ENCODE results near the gene ZNF555. TPM values are rescaled to one million over a fixed set of nuclear protein-coding genes. Genes with fewer than 3 reads are reported as not detected.
A peak's percentile ranks its signal among the peaks of the same experiment; 100 is the strongest.

The ZNF555 gene
- total and polyA plus RNA-seq, 9 of the 15 experiments (the other 6 are each of a cell fraction or from before 2014, with no cell fraction given), result 2.0 to 6.7 (median 5.4) TPM

GRCh38 chr19:2819540-2820111 is 21.6 kb upstream of the ZNF555 start, which contains the start of gene ZNF554 (continued):
- peak; percentile 94 for TF ChIP-seq ZBTB2 (IDR thresholded peaks at IDR 0.05)
- no peak for TF ChIP-seq KAT8 (IDR thresholded peaks at IDR 0.05; ENCODE audit: low read depth)
- no peak for TF ChIP-seq SMARCE1 (IDR thresholded peaks at IDR 0.05)
- TF ChIP-seq FOSL1 (tag; conservative IDR thresholded peaks at IDR 0.05), result peak; percentile 54
- TF ChIP-seq, protein P1, sequence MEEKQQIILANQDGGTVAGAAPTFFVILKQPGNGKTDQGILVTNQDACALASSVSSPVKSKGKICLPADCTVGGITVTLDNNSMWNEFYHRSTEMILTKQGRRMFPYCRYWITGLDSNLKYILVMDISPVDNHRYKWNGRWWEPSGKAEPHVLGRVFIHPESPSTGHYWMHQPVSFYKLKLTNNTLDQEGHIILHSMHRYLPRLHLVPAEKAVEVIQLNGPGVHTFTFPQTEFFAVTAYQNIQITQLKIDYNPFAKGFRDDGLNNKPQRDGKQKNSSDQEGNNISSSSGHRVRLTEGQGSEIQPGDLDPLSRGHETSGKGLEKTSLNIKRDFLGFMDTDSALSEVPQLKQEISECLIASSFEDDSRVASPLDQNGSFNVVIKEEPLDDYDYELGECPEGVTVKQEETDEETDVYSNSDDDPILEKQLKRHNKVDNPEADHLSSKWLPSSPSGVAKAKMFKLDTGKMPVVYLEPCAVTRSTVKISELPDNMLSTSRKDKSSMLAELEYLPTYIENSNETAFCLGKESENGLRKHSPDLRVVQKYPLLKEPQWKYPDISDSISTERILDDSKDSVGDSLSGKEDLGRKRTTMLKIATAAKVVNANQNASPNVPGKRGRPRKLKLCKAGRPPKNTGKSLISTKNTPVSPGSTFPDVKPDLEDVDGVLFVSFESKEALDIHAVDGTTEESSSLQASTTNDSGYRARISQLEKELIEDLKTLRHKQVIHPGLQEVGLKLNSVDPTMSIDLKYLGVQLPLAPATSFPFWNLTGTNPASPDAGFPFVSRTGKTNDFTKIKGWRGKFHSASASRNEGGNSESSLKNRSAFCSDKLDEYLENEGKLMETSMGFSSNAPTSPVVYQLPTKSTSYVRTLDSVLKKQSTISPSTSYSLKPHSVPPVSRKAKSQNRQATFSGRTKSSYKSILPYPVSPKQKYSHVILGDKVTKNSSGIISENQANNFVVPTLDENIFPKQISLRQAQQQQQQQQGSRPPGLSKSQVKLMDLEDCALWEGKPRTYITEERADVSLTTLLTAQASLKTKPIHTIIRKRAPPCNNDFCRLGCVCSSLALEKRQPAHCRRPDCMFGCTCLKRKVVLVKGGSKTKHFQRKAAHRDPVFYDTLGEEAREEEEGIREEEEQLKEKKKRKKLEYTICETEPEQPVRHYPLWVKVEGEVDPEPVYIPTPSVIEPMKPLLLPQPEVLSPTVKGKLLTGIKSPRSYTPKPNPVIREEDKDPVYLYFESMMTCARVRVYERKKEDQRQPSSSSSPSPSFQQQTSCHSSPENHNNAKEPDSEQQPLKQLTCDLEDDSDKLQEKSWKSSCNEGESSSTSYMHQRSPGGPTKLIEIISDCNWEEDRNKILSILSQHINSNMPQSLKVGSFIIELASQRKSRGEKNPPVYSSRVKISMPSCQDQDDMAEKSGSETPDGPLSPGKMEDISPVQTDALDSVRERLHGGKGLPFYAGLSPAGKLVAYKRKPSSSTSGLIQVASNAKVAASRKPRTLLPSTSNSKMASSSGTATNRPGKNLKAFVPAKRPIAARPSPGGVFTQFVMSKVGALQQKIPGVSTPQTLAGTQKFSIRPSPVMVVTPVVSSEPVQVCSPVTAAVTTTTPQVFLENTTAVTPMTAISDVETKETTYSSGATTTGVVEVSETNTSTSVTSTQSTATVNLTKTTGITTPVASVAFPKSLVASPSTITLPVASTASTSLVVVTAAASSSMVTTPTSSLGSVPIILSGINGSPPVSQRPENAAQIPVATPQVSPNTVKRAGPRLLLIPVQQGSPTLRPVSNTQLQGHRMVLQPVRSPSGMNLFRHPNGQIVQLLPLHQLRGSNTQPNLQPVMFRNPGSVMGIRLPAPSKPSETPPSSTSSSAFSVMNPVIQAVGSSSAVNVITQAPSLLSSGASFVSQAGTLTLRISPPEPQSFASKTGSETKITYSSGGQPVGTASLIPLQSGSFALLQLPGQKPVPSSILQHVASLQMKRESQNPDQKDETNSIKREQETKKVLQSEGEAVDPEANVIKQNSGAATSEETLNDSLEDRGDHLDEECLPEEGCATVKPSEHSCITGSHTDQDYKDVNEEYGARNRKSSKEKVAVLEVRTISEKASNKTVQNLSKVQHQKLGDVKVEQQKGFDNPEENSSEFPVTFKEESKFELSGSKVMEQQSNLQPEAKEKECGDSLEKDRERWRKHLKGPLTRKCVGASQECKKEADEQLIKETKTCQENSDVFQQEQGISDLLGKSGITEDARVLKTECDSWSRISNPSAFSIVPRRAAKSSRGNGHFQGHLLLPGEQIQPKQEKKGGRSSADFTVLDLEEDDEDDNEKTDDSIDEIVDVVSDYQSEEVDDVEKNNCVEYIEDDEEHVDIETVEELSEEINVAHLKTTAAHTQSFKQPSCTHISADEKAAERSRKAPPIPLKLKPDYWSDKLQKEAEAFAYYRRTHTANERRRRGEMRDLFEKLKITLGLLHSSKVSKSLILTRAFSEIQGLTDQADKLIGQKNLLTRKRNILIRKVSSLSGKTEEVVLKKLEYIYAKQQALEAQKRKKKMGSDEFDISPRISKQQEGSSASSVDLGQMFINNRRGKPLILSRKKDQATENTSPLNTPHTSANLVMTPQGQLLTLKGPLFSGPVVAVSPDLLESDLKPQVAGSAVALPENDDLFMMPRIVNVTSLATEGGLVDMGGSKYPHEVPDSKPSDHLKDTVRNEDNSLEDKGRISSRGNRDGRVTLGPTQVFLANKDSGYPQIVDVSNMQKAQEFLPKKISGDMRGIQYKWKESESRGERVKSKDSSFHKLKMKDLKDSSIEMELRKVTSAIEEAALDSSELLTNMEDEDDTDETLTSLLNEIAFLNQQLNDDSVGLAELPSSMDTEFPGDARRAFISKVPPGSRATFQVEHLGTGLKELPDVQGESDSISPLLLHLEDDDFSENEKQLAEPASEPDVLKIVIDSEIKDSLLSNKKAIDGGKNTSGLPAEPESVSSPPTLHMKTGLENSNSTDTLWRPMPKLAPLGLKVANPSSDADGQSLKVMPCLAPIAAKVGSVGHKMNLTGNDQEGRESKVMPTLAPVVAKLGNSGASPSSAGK (IDR thresholded peaks at IDR 0.05), result no peak; the same call in 1 of the 2 replicates
- no peak for TF ChIP-seq BRF1 (IDR thresholded peaks at IDR 0.05; ENCODE audit: borderline replicate concordance, extremely low read depth, insufficient read length)
- TF ChIP-seq ZC3H11A (IDR thresholded peaks at IDR 0.05; ENCODE audit: low read depth, low read length), result no peak; the same call in 1 of the 2 replicates
- no peak for TF ChIP-seq ASH1L (IDR thresholded peaks at IDR 0.05; ENCODE audit: borderline replicate concordance, low read depth, partially characterized antibody)
- TF ChIP-seq ZNF655 (CRISPR knock-in tag; IDR thresholded peaks at IDR 0.05), result no peak
- peak; percentile 44; the same call in 1 of the 2 replicates for TF ChIP-seq STAT5A (IDR thresholded peaks at IDR 0.05; ENCODE audit: borderline replicate concordance, low read length)
- no peak for TF ChIP-seq MCM3 (IDR thresholded peaks at IDR 0.05)
- TF ChIP-seq, protein P2, sequence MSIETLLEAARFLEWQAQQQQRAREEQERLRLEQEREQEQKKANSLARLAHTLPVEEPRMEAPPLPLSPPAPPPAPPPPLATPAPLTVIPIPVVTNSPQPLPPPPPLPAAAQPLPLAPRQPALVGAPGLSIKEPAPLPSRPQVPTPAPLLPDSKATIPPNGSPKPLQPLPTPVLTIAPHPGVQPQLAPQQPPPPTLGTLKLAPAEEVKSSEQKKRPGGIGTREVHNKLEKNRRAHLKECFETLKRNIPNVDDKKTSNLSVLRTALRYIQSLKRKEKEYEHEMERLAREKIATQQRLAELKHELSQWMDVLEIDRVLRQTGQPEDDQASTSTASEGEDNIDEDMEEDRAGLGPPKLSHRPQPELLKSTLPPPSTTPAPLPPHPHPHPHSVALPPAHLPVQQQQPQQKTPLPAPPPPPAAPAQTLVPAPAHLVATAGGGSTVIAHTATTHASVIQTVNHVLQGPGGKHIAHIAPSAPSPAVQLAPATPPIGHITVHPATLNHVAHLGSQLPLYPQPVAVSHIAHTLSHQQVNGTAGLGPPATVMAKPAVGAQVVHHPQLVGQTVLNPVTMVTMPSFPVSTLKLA (conservative IDR thresholded peaks at IDR 0.05), result peak; percentile 55 to 76; a peak in 3 of 4 replicates

All from K562 (cell line).